GM15510 (cell line): ENCODE measurements around the gene SLC17A3.

Experiments
- POLR2A ChIP-seq: IDR thresholded peaks from 3 replicates; pipeline ENCODE4 v1.6.1; 2011; ENCODE audit warnings: borderline replicate concordance; ENCODE audit not compliant: insufficient read length; ENCODE audit errors: extremely low read depth

SLC17A3 gene

DNA sequence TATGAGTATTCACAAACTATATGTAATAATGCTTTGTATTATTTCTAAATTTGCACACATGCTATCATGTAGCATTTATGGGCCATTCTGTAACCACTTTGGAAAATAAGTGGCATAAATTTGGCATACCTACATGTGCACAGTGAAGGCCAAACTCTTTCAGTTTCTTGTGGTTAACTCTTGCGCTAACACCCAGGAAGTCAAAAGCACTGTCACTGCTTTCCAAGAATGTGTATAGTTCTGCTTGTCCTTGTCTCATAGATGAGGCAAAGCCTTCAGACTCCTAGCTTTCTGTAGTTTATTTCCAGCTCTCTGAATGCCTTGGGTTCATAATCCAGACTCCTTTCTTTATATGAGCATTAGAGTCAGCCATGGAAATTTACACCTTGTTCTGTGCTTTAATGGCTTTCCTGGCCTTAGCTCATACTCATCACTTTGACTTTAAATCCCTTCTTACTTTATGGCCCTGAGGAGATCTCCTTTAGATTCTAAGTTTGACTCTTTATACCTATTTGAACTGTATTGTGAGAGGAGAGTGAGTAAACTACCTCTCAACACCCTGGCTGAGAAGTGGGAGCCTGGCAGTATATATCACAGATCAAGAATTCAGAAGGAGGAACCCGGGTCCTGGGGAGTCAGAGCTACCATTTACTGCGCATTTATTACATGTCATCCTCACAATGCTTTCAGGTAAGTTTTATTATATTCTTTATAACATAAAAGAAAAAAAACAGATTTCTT, 949 bp upstream of the SLC17A3 start:
- no peak for TF ChIP-seq POLR2A

DNA sequence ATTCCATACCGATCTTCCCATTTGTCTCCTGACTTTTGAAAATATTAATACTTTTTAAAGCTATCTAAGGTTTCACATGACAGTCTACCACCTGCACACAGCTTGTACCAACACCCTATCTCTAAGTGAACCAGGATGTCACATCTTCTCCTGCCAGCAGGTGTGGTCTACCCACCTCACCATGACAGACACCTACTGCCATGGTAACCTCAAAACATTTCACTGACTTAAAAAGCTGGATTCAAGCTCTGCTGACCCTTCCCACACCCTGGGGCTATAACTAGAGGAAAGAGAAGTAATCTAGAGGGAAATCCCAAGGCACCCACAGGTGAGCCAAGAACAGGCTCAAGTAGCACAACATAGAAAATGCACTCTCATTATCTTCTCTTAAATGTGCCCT, 1.2 kb downstream of the SLC17A3 start:
- TF ChIP-seq POLR2A: no peak

DNA sequence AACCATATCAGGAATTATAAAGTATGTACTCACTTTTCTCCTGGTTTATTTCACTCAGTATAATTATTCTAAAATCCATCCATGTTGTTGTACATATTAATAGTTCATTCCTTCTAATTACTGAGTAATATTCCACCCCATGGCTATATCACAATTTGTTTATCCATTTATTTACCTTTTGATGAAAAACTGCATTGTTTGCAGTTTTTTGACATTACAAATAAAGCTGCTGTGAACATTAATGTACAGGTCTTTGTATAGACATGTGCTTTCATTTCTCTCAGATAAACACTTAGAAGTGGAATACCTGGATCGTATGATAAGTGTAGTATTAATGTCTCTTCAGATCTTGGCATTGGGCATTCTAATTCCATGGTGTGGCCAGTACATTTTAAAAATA, 4.2 kb downstream of the SLC17A3 start:
- no peak for TF ChIP-seq POLR2A

DNA sequence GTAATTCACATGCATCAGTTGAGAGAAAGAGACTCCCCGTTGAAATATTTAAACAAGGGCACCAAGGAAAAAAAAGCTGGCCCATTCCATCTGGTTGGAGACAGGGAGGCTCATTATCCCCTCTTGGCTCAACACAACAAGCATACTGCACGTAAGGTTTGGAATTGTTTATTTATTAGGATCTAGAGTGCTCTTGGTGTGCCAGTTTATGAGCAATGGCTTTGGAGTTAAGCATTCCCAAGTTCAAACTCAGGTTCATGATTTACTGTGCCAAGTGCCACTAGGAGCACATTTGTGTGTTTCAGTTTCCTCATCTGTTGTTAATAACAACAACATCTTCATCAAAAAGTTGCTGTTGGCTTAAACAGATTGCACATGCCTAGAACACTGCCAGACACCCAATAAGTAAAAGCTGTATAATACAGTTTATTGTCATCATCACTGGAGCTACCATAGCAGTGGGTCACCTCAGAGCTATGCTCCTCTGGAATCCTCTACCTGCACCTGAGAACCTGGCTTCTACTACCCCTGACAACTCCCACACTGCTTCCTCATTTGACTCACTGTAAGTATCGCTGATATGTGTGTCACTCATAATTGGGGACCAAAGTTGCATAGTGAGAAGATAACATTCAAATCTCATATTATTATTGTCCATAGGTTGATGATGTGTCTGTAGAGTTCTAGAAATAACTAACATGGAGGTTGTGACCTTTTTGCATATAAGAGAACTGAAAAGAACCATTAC, 5.4 kb downstream of the SLC17A3 start:
- no peak for TF ChIP-seq POLR2A

DNA sequence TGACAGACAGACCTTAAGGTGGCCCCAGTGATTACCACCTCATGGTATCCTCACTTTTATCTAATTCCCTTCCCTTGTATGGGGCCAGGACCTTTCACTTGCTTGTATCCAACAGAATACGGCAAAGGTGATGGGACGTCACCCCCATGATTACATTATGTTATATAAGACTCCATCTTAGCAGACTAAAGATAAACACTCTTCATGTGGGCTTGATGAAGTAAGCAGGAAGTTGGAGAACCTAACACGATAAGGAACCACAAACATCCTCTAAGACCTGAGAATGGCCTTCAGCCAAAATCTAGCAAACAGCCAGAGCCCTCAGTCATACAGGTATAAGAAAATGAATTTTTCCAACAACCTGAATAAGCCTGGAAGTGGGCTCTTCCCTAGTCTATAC, 8.0 kb downstream of the SLC17A3 start:
- TF ChIP-seq POLR2A: no peak

DNA sequence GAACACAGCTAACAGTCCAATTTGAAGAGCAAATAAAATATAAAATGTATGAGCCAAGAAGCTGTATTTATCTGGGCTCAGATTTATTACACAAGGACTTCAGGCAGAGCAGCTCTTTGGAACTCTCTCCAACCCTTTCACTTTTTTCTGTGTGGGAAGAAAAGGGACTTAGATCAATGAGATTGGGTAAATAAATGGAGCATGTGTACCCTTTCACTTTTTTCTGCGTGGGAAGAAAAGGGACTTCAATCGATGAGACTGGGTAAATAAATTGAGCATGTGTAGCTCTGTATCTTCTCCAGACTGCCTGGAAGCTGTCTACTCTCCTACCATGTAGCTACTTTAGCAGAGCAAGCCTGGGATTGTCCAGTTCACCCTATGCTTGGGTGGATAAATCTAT, 10.7 kb downstream of the SLC17A3 start:
- TF ChIP-seq POLR2A: no peak

DNA sequence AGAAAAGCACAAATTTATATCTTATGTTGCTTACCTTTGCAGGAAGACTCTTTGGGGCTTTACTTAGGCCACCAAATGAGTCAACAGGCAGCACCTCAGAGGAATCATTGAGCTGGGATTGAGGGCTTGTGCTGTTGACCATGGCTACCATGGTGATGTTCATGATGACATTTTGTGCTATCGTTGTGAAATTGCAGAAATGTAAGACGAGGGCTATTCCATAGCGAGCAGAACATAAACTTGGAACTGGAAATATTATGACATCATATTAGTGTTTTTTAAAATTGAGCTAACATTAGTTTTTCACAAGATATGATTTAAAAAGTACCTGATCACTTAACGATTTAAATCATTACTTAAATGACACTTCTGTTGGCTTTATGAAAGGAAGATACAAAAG, 11.8 kb downstream of the SLC17A3 start:
- no peak for TF ChIP-seq POLR2A

DNA sequence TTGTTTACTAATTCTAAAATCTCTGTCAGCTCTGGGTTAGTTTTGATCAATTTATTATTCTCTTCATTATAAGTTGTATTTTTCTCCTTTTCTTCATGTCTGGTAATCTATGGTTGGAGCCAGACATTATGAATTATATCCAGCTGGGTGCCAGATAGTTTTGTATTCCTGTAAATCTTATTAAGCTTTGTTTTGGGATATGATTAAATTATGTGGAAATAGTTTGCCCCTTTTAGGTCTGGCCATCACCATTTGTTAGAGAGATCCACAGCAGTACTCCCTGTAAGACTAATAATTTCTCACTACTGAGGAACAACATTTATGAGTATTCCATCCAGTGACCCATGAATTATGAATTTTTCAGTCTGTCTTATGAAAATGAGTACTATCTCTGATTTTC, 21.3 kb downstream of the SLC17A3 start:
- TF ChIP-seq POLR2A: no peak

DNA sequence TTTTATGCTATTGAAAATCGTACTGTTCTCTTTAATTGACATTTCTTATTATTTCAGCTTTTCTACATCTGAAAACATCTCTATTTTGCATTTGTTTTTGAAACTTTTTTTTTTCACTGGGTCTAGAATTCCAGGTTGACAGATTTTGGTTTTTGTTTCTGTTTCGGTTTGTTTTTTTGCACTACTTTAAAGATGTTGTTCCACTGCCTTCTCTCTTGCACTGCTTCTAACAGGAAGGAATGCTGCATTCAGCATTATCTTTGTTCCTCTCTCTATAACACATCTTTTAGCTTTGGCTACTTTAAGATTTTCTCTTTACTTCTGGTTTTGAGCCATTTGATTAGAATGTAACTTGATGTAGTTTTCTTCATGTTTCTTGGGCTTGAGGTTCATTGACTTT, 22.1 kb downstream of the SLC17A3 start:
- no peak for TF ChIP-seq POLR2A

DNA sequence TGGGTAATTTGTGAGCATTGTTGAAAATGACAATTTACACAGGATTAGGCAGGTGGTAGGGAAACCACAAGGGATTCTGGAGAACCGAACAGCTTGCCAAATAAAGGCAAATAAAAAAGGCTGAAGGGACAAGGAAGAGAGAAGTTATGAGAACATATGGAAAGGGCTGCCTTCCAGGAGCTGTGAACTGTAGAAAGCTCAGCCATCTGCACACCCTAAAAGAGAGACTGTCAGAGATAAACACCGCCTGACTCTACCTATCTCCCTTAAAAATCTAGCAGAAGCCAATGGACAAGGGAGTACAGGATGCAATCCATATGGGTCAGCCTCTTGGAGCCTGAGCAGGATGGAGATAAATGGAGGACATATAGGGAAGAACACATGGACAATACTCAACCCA, 29.5 kb downstream of the SLC17A3 start:
- TF ChIP-seq POLR2A: no peak

DNA sequence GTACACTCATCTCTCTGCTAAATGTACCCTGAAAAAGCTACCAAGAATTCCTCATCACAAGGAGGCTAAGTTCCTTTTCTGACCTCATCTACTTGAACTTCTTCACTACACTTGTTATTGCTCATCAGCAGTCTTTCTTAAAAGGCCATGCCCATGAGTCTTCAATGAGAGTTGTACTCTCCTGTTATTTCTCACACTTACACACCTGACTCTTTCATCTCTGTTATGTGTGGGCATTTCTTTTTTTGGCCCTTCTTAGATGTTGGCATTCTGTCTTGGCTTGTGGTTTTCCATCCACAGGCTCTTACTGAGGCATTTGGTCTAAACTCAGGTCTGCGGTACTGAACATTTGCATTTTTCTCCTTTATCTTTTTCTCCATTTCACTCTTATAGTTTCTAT, 31.5 kb downstream of the SLC17A3 start:
- TF ChIP-seq POLR2A: no peak

DNA sequence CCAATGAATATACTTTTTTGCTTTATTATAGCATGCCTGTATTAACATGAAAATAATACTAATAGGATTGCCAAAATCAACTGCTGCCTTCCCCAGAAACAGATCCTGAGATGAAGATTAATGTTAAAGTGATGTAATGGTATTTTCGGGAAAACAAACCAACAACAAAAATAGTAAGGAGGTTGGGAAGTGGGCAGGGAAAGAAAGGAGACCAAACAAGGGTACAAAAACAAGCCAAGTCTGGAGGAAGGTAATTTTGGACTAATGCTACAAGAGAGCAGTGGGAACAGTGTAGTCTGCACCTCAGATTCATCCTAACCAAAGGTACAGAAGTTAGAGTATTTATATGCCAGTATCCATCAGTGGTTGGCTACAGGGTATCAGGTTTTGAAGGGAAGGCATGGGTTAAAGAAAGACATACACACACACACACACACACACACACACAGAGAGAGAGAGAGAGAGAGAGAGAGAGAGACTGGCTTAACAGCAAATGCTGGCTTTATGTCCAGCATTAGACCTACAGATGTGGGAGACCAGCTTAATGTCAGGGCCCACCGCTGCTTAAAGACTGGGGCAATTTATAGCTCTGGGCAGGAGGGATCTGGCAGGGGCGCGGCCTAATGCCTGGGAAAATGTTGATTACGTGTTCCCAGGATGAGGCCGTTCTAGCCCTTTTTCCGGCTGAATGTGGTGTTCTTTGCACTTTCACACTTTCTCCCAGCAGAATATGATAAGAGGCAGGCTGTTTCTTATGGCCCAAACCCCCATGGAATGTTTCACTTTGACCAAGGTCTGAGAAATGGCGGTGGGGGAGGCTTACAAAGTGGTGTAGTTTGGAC, 38.4 kb downstream of the SLC17A3 start:
- TF ChIP-seq POLR2A: no peak

DNA sequence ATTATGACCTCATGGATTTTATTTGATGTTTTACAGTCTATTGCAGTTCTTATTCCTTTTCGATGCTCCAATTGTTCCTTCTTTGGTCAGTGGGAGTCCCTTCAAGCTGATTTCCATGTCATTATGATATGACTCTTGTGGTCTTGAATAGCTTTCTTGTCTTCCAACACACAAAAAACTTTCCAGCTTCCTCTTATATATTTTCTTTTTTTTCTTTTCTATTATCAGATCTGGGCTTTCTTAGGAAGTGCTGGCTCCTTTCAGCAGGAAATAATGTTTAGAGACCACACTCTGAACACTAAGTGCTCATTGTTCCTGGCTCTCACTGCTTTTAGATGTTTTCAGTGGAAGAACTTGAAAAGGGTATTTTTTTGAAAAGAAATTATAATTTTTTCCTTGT, 39.1 kb downstream of the SLC17A3 start:
- TF ChIP-seq POLR2A: no peak

DNA sequence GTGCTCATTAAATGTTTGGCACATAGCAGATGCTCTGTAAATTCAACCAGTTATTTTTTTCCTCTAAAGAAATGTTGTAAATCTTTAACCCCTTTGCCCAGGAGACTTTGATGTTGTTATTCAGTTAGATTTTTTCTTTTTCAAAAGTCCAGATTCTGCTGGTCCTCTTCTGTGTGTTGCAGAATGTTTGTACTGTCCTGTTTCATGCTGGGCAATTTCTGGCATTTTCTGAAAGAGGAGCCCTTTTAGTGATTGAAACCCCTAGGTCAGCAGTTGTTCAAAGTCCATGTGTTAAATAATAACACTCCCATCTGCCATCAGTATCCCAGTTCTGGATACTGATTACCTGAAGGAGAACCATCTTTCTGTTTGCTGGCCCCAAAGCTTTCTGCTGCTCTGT, 40.9 kb downstream of the SLC17A3 start:
- TF ChIP-seq POLR2A: no peak

DNA sequence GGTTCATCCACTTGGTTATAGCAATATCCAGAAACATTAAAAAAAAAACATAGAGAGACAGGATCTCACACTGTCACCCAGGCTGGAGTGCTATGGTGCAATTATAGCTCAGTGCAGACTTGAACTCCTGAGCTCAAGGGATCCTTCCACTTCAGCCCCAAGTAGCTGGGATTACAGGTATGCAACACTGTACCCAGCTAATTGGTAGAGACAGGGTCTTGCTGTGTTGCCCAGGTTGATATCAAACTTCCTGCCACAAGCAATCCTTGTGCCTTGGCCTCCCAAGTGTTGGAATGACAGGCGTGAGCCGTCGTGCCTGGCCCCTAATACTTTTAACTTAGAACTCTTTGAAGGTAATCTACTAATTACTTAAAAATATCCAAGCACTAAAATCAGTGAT, 41.4 kb downstream of the SLC17A3 start:
- TF ChIP-seq POLR2A: no peak
